Mucosa of stomach (tissue), 1 donor: Measurements from ENCODE around the gene RPL35A.
"Not testable (repeated sequence)": the region's sequence is repeated elsewhere in the genome, so short reads cannot be mapped to it uniquely, and the experiment has no call there.

Experiments used
- H3K27me3 ChIP-seq: one replicate; pipeline ENCODE4 v1.7.0; 2013; ENCODE audit warnings: mild to moderate bottlenecking, low read length; ENCODE audit not compliant: control insufficient read depth, insufficient read depth
- H3K36me3 ChIP-seq: one replicate; pipeline ENCODE4 v1.7.0; 2013; ENCODE audit warnings: low read length; ENCODE audit not compliant: control insufficient read depth, insufficient read depth
- H3K4me1 ChIP-seq: one replicate; pipeline ENCODE4 v1.7.0; 2013; ENCODE audit warnings: mild to moderate bottlenecking, low read length; ENCODE audit not compliant: control insufficient read depth, insufficient read depth
- H3K4me3 ChIP-seq: one replicate; pipeline ENCODE4 v1.7.0; 2013; ENCODE audit warnings: low read length
- H3K9ac ChIP-seq: one replicate; pipeline ENCODE4 v1.7.0; 2013; ENCODE audit warnings: mild to moderate bottlenecking, low read length, moderate library complexity
- H3K9me3 ChIP-seq: one replicate; pipeline ENCODE4 v1.7.0; 2013; ENCODE audit warnings: mild to moderate bottlenecking, low read length, moderate library complexity; ENCODE audit not compliant: control insufficient read depth
- donor health status: Pancreatic carcinoma.

RPL35A gene

GRCh38 chr3:197949778-197950676 is at the start of gene RPL35A:
TSS of gene RPL35A (plus strand) at chr3:197950190. CDS start at chr3:197950968, 778 bp downstream.
- H3K27me3 ChIP-seq, result no peaks in the 10 kb centered on the region
- H3K9me3 ChIP-seq, result no peaks in the 10 kb centered on the region
- peaks cover 19% of the 10 kb centered on the region for H3K4me1 ChIP-seq
- peak within 1 kb of the TSS; percentile 84 for H3K9ac ChIP-seq
- H3K36me3 ChIP-seq, result peaks cover 11% of the 10 kb centered on the region
- H3K4me3 ChIP-seq, result peak within 1 kb of the TSS; percentile 66

GRCh38 chr3:197901626-197902025 is 48.4 kb upstream of the RPL35A start:
- H3K36me3 ChIP-seq, result no peaks in the 10 kb centered on the region
- no peaks in the 10 kb centered on the region for H3K27me3 ChIP-seq
- H3K9me3 ChIP-seq, result no peaks in the 10 kb centered on the region
- H3K4me1 ChIP-seq, result no peaks in the 10 kb centered on the region
- no peak overlapping the region for H3K9ac ChIP-seq
- no peak overlapping the region for H3K4me3 ChIP-seq

GRCh38 chr3:197906023-197906849 is 43.8 kb upstream of the RPL35A start:
- H3K27me3 ChIP-seq, result no peaks in the 10 kb centered on the region
- H3K36me3 ChIP-seq, result no peaks in the 10 kb centered on the region
- no peaks in the 10 kb centered on the region for H3K9me3 ChIP-seq
- H3K4me3 ChIP-seq, result no peak overlapping the region
- no peak overlapping the region for H3K9ac ChIP-seq
- H3K4me1 ChIP-seq, result no peaks in the 10 kb centered on the region

- Histone ChIP-seq H3K4me3 (no peak overlapping the region), H3K9me3 (no peaks in the 10 kb centered on the region), H3K36me3 (no peaks in the 10 kb centered on the region), H3K9ac (no peak overlapping the region), H3K4me1 (no peaks in the 10 kb centered on the region), H3K27me3 (no peaks in the 10 kb centered on the region)
Measured at GRCh38 chr3:197906850-197907187, 43.2 kb upstream of the RPL35A start.

GRCh38 chr3:197907196-197907595 is 42.8 kb upstream of the RPL35A start:
- no peak overlapping the region for H3K9ac ChIP-seq
- no peaks in the 10 kb centered on the region for H3K9me3 ChIP-seq
- no peaks in the 10 kb centered on the region for H3K4me1 ChIP-seq
- no peak overlapping the region for H3K4me3 ChIP-seq
- no peaks in the 10 kb centered on the region for H3K27me3 ChIP-seq
- H3K36me3 ChIP-seq, result no peaks in the 10 kb centered on the region

- not testable (repeated sequence) for H3K9ac ChIP-seq, H3K4me1 ChIP-seq, H3K27me3 ChIP-seq, H3K9me3 ChIP-seq, H3K4me3 ChIP-seq, H3K36me3 ChIP-seq
Measured at GRCh38 chr3:197908550-197908949, 41.4 kb upstream of the RPL35A start.

GRCh38 chr3:197908957-197909701 is 40.9 kb upstream of the RPL35A start:
- Histone ChIP-seq H3K9ac (no peak overlapping the region), H3K27me3 (no peaks in the 10 kb centered on the region), H3K36me3 (no peaks in the 10 kb centered on the region), H3K4me3 (no peak overlapping the region), H3K9me3 (no peaks in the 10 kb centered on the region), H3K4me1 (no peaks in the 10 kb centered on the region)

- H3K27me3 ChIP-seq, result no peaks in the 10 kb centered on the region
- H3K4me1 ChIP-seq, result no peaks in the 10 kb centered on the region
- H3K36me3 ChIP-seq, result no peaks in the 10 kb centered on the region
- no peak overlapping the region for H3K9ac ChIP-seq
- no peaks in the 10 kb centered on the region for H3K9me3 ChIP-seq
- H3K4me3 ChIP-seq, result no peak overlapping the region
Measured at GRCh38 chr3:197912741-197913476, 37.1 kb upstream of the RPL35A start.

GRCh38 chr3:197913641-197914380 is 36.2 kb upstream of the RPL35A start:
- Histone ChIP-seq H3K9ac (no peak overlapping the region), H3K4me1 (no peaks in the 10 kb centered on the region), H3K9me3 (no peaks in the 10 kb centered on the region), H3K4me3 (no peak overlapping the region), H3K36me3 (no peaks in the 10 kb centered on the region), H3K27me3 (no peaks in the 10 kb centered on the region)

- not testable (repeated sequence) for H3K9ac ChIP-seq, H3K36me3 ChIP-seq, H3K27me3 ChIP-seq
Measured at GRCh38 chr3:197921429-197922275, 28.3 kb upstream of the RPL35A start.

More at GRCh38 chr3:197921429-197922275, 28.3 kb upstream of the RPL35A start:
- not testable (repeated sequence) for H3K4me1 ChIP-seq, H3K4me3 ChIP-seq, H3K9me3 ChIP-seq
